ENCODE measurements around the gene PLAC8.

PLAC8 gene, protein sequence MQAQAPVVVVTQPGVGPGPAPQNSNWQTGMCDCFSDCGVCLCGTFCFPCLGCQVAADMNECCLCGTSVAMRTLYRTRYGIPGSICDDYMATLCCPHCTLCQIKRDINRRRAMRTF

DNA sequence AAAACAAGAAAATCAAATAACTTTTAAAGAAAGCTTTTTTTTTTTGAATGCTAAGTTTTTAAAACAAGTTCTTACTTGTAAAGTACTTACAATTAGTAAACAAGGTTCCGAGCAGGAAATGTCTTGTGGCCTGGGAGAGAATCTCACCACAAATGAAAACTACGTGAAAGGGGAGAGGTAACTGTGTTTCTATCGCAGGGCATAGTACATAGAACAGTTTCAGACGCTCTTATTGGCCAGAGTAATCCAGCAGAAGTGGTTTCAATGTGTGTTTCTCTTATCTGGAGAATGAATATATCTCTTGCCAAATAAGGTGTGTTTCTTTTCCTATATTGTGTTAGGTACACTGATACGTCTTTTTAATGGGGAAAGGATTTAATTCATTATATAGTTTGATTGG lies at the start of gene PLAC8:
Gene PLAC8 (minus strand): TSS at position 154 of the 400 bp plus-strand sequence. CDS start 6,808 bp downstream, outside the sequence.
- DNase-seq (ENCODE audit: insufficient read length, low spot score) = no peak
- no peak for FAIRE-seq
- TF ChIP-seq, protein P1, sequence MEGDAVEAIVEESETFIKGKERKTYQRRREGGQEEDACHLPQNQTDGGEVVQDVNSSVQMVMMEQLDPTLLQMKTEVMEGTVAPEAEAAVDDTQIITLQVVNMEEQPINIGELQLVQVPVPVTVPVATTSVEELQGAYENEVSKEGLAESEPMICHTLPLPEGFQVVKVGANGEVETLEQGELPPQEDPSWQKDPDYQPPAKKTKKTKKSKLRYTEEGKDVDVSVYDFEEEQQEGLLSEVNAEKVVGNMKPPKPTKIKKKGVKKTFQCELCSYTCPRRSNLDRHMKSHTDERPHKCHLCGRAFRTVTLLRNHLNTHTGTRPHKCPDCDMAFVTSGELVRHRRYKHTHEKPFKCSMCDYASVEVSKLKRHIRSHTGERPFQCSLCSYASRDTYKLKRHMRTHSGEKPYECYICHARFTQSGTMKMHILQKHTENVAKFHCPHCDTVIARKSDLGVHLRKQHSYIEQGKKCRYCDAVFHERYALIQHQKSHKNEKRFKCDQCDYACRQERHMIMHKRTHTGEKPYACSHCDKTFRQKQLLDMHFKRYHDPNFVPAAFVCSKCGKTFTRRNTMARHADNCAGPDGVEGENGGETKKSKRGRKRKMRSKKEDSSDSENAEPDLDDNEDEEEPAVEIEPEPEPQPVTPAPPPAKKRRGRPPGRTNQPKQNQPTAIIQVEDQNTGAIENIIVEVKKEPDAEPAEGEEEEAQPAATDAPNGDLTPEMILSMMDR (IDR thresholded peaks at IDR 0.05; ENCODE audit: insufficient read depth, missing control alignments) = no peak

DNA sequence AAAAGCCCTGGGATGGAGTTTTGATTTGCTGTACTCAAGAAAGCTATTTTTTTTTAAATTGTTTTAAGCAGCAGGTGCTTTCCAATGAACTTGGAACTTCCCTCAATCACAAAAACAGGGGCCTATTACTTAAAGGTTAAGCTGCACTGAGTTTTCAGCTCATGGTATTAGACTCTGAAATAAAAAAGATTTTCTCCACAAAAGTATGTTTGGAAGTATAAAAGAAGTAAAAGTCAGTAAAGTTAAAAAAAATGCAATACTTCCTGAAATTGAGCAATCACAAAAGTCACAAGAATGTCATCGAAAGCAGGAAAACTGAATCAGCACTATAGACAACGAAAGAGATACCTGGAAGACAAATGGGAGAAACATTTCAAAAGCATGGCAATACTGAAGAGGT lies 38.9 kb upstream of the PLAC8 start:
- DNase-seq (ENCODE audit: insufficient read length, low spot score) = no peak
- no peak for FAIRE-seq
- TF ChIP-seq, protein P1 (IDR thresholded peaks at IDR 0.05; ENCODE audit: insufficient read depth, missing control alignments) = no peak

- FAIRE-seq = no peak
- no peak for DNase-seq (ENCODE audit: insufficient read length, low spot score)
- TF ChIP-seq, protein P1 (IDR thresholded peaks at IDR 0.05; ENCODE audit: insufficient read depth, missing control alignments) = no peak
Measured at GRCh38 chr4:83152746-83153145, 38.2 kb upstream of the PLAC8 start.

DNA sequence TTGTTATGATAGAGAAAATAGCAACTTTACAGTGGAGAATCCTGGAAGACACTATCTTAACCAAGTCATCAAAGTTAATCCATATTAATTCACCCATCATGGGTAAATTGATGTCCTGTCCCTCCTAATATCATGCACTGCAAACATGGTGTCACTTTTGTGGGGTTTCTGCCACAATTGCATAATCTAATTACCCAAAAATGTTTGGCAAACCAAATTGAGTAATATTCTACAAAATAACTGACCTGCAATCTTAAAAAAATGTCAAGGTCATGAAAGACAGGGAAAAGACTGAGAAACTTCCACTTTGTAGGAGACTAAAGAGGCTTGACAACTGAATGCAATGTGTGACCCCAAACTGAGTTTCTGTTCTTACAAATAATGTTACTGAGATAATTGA lies 37.1 kb upstream of the PLAC8 start:
- TF ChIP-seq, protein P1 (IDR thresholded peaks at IDR 0.05; ENCODE audit: insufficient read depth, missing control alignments) = no peak
- DNase-seq (ENCODE audit: insufficient read length, low spot score) (no peak), FAIRE-seq (no peak)

DNA sequence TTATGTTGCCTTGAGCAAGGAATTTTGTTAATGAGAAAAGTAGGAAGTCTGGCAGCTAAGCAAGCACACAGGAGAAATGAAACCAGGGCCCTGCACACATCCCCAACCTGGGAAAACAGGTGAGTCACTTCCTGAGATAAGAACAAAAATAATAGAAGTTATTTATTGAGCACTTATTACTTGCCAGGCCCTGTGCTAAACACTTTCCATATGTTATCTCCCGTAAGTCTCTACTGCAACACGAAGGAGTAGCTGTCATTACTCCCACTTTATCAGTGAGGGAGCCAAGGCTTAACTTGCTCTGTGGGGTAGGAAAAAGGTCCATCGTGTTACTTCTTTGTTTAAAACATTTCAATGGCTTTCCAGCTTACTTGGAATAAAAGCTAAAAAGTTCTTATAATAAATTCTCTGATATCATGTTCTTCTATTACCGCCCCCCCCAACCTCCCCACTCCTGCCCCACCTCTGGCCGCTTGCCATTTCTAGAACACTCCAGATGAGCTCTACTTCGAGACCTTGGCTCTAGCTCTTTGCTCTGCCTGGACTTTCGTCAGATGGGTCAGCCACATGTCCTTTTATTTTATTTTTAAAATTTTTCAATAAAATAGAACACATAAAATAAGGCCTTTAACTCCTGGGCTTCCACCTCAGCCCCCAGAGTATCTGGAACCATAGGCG lies 36.3 kb upstream of the PLAC8 start:
- FAIRE-seq = no peak

GRCh38 chr4:83149865-83150652 lies 35.5 kb upstream of the PLAC8 start:
- DNase-seq (ENCODE audit: insufficient read length, low spot score) (no peak), FAIRE-seq (no peak)
- TF ChIP-seq, protein P1 (IDR thresholded peaks at IDR 0.05; ENCODE audit: insufficient read depth, missing control alignments) = no peak

More for the DNA sequence above, 36.3 kb upstream of the PLAC8 start:
- no peak for DNase-seq (ENCODE audit: insufficient read length, low spot score)
- TF ChIP-seq, protein P1 (IDR thresholded peaks at IDR 0.05; ENCODE audit: insufficient read depth, missing control alignments) = no peak

All from D721Med (cell line).